SU-DHL-6 (cell line): ENCODE data around the gene GPR68.

Experiments used
- H2AFZ ChIP-seq: fragments of 200-600 bp; sonication (generic); 2 replicates; pipeline ENCODE4 v1.6.1; 2014; ENCODE audit warnings: low read depth, mild to moderate bottlenecking, moderate library complexity, mixed read lengths, antibody characterized with exemption, low read length; ENCODE audit not compliant: severe bottlenecking
- H3F3A ChIP-seq: fragments of 200-600 bp; shearing (Covaris generic); 2 replicates; pipeline ENCODE4 v1.6.0; 2016; ENCODE audit warnings: antibody characterized with exemption, mild to moderate bottlenecking; ENCODE audit not compliant: insufficient read depth
- H3K27ac ChIP-seq: fragments of 200-600 bp; sonication (generic); 2 replicates; pipeline ENCODE4 v1.5.1; 2016; ENCODE audit warnings: low read depth, mild to moderate bottlenecking, low read length, moderate library complexity, mixed read lengths
- H3K27me3 ChIP-seq: fragments of 200-600 bp; sonication (generic), shearing (Covaris generic); 2 replicates; pipeline ENCODE4 v1.6.0; 2014; ENCODE audit warnings: mild to moderate bottlenecking, low read length
- H3K36me3 ChIP-seq: fragments of 200-600 bp; sonication (generic); 2 replicates; pipeline ENCODE4 v1.6.1; 2014; ENCODE audit warnings: mild to moderate bottlenecking, low read length, mixed read lengths
- H3K4me2 ChIP-seq: fragments of 300-600, 200-600 bp; shearing (Covaris generic), sonication (generic); 2 replicates; pipeline ENCODE4 v1.6.0; 2014; ENCODE audit warnings: low read length, low read depth, mild to moderate bottlenecking; ENCODE audit not compliant: poor library complexity, severe bottlenecking
- H3K4me3 ChIP-seq: fragments of 200-600 bp; sonication (generic); 2 replicates; pipeline ENCODE4 v1.5.1; 2014; ENCODE audit warnings: antibody characterized with exemption, low read length, mild to moderate bottlenecking, mixed read lengths; ENCODE audit not compliant: insufficient read depth, poor library complexity, severe bottlenecking
- H3K79me2 ChIP-seq: fragments of 200-600 bp; sonication (generic); 2 replicates; pipeline ENCODE4 v1.6.1; 2014; ENCODE audit warnings: mild to moderate bottlenecking, low read length, moderate library complexity; ENCODE audit not compliant: insufficient read depth
- H3K9ac ChIP-seq: fragments of 200-600 bp; sonication (generic); 2 replicates; pipeline ENCODE4 v1.7.0; 2014; ENCODE audit warnings: mild to moderate bottlenecking, low read length
- H3K9me2 ChIP-seq: fragments of 200-600 bp; sonication (generic); replicated peaks from 2 replicates; pipeline ENCODE4 v1.6.1; 2014; ENCODE audit warnings: low read length; ENCODE audit not compliant: insufficient read depth
- H3K9me3 ChIP-seq: fragments of 200-600 bp; sonication (generic); 2 replicates; pipeline ENCODE4 v1.6.1; 2014; ENCODE audit warnings: low read length, mixed read lengths; ENCODE audit not compliant: insufficient read depth
- H4K20me1 ChIP-seq: fragments of 200-600 bp; sonication (generic); 2 replicates; pipeline ENCODE4 v1.6.1; 2014; ENCODE audit warnings: low read depth, mild to moderate bottlenecking, antibody characterized with exemption, low read length, moderate library complexity, mixed read lengths
- CTCF ChIP-seq: fragments of 200-600 bp; sonication (generic); IDR thresholded peaks from one replicate; pipeline ENCODE4 v1.5.1; 2017; ENCODE audit warnings: antibody characterized with exemption, mild to moderate bottlenecking, low read length, moderate library complexity; ENCODE audit not compliant: insufficient read depth, poor library complexity, severe bottlenecking
- EZH2phosphoT487 ChIP-seq: fragments of 200-600 bp; sonication (generic), shearing (Covaris generic); conservative IDR thresholded peaks from 2 replicates; pipeline ENCODE4 v1.6.1; 2018; ENCODE audit warnings: mild to moderate bottlenecking, antibody characterized with exemption, low read length, moderate library complexity, mixed read lengths

GPR68 gene

GRCh38 chr14:91231446-91231845 lies 13.1 kb downstream of the GPR68 start:
- no peak overlapping the region for H3K4me2 ChIP-seq
- H3F3A ChIP-seq, result no peaks in the 10 kb centered on the region
- H2AFZ ChIP-seq, result no peak overlapping the region
- TF ChIP-seq EZH2phosphoT487 (no peak), CTCF (no peak)
- no peak overlapping the region for H3K9ac ChIP-seq
- no peaks in the 10 kb centered on the region for H3K36me3 ChIP-seq
- H4K20me1 ChIP-seq, result no peaks in the 10 kb centered on the region
- H3K79me2 ChIP-seq, result no peaks in the 10 kb centered on the region
- H3K4me3 ChIP-seq, result no peak overlapping the region
- H3K27ac ChIP-seq, result no peak overlapping the region
- no peaks in the 10 kb centered on the region for H3K9me2 ChIP-seq
- H3K9me3 ChIP-seq, result no peaks in the 10 kb centered on the region
- no peaks in the 10 kb centered on the region for H3K27me3 ChIP-seq

- Histone ChIP-seq H3K79me2 (no peaks in the 10 kb centered on the region), H3K9me2 (no peaks in the 10 kb centered on the region), H4K20me1 (no peaks in the 10 kb centered on the region), H3K27me3 (no peaks in the 10 kb centered on the region), H3K27ac (no peak overlapping the region), H3K9ac (no peak overlapping the region), H3F3A (no peaks in the 10 kb centered on the region), H3K9me3 (no peaks in the 10 kb centered on the region), H3K4me3 (no peak overlapping the region), H3K4me2 (no peak overlapping the region), H3K36me3 (no peaks in the 10 kb centered on the region), H2AFZ (no peak overlapping the region)
- TF ChIP-seq CTCF (no peak), EZH2phosphoT487 (no peak)
These were observed 14.0 kb downstream of the GPR68 start for GRCh38 chr14:91230397-91231035.

GRCh38 chr14:91229743-91230200 lies 14.7 kb downstream of the GPR68 start:
- Histone ChIP-seq H3F3A (no peaks in the 10 kb centered on the region), H3K9ac (no peak overlapping the region), H2AFZ (no peak overlapping the region), H3K27me3 (no peaks in the 10 kb centered on the region), H3K9me3 (no peaks in the 10 kb centered on the region), H3K27ac (peak overlapping the region; percentile 33; the same call in 1 of the 2 replicates), H3K79me2 (no peaks in the 10 kb centered on the region), H3K4me3 (no peak overlapping the region), H3K36me3 (no peaks in the 10 kb centered on the region), H3K9me2 (no peaks in the 10 kb centered on the region), H4K20me1 (no peaks in the 10 kb centered on the region), H3K4me2 (peak overlapping the region; percentile 11)
- TF ChIP-seq CTCF (no peak), EZH2phosphoT487 (no peak)
